ENCODE results near the gene THAP6.
"Not testable (repeated sequence)": the region's sequence is repeated elsewhere in the genome, so short reads cannot be mapped to it uniquely, and the experiment has no call there.

The THAP6 gene

GRCh38 chr4:75530556-75531322 lies 16.5 kb downstream of the THAP6 start:
- no peak overlapping the region for H2BK120ac ChIP-seq (ENCODE audit: insufficient read depth, low read length, poor library complexity)
- no peak overlapping the region for H4K12ac ChIP-seq (ENCODE audit: low read depth, low read length)
- no peak overlapping the region for H3K4ac ChIP-seq (ENCODE audit: low read depth, low read length)
- no peak overlapping the region for H3K18ac ChIP-seq (ENCODE audit: low read length)
- peaks cover 4% of the 10 kb centered on the region for H3K9me3 ChIP-seq (ENCODE audit: insufficient read depth, low read depth, low read length)
- H4K91ac ChIP-seq (ENCODE audit: low read depth, low read length), result no peak overlapping the region
- H3K14ac ChIP-seq (ENCODE audit: low read length), result no peak overlapping the region
- no peaks in the 10 kb centered on the region for H3K79me2 ChIP-seq (ENCODE audit: control insufficient read depth, insufficient read depth, low read length, poor library complexity)
- peaks cover 4 to 17% of the 10 kb centered on the region in 2 experiments for H3K36me3 ChIP-seq (ENCODE audit: control insufficient read depth in 1 of 2, insufficient read depth in 2 of 2, low read length in 2 of 2)
- no peak overlapping the region for H3K4me2 ChIP-seq (ENCODE audit: low read length)
- DNase-seq, result no peak
- H3K4me3 ChIP-seq (ENCODE audit: low read depth, low read length), result no peak overlapping the region
- no peak overlapping the region for H2AK5ac ChIP-seq (ENCODE audit: low read length)
- no peaks in the 10 kb centered on the region for H3K27me3 ChIP-seq (ENCODE audit: insufficient read depth, low read length)
- H3K9ac ChIP-seq (ENCODE audit: low read length), result no peak overlapping the region
- no peak overlapping the region for H2BK5ac ChIP-seq (ENCODE audit: low read depth, low read length, poor library complexity)
- no peaks in the 10 kb centered on the region for H3K79me1 ChIP-seq (ENCODE audit: low read length)
- no peaks in the 10 kb centered on the region for H3K4me1 ChIP-seq (ENCODE audit: control insufficient read depth in 1 of 2, insufficient read depth in 2 of 2, low read length in 2 of 2)
- no peak overlapping the region for H2AFZ ChIP-seq (ENCODE audit: insufficient read depth, low read length, poor library complexity)
- no peak overlapping the region for H3K27ac ChIP-seq (ENCODE audit: low read depth, low read length)
- no peak overlapping the region for H2BK12ac ChIP-seq (ENCODE audit: low read length)
- H4K8ac ChIP-seq (ENCODE audit: low read depth, low read length), result no peak overlapping the region
- no peak overlapping the region for H3K23ac ChIP-seq (ENCODE audit: low read length)
- WGBS (ENCODE audit: extremely low coverage, insufficient coverage, insufficient read length), result no CpG with 5 or more reads among the region's 2 CpGs

GRCh38 chr4:75531536-75532143 lies 17.4 kb downstream of the THAP6 start:
- H3K4me3 ChIP-seq (ENCODE audit: low read depth, low read length); H2BK5ac ChIP-seq (ENCODE audit: low read depth, low read length, poor library complexity); H4K12ac ChIP-seq (ENCODE audit: low read depth, low read length); H3K4ac ChIP-seq (ENCODE audit: low read depth, low read length); H3K27me3 ChIP-seq (ENCODE audit: insufficient read depth, low read length); H3K9ac ChIP-seq (ENCODE audit: low read length); H4K91ac ChIP-seq (ENCODE audit: low read depth, low read length); H3K9me3 ChIP-seq (ENCODE audit: insufficient read depth, low read depth, low read length); H4K8ac ChIP-seq (ENCODE audit: low read depth, low read length); H2AK5ac ChIP-seq (ENCODE audit: low read length); H3K4me2 ChIP-seq (ENCODE audit: low read length); H3K4me1 ChIP-seq (ENCODE audit: control insufficient read depth in 1 of 2, insufficient read depth in 2 of 2, low read length in 2 of 2); H3K79me2 ChIP-seq (ENCODE audit: control insufficient read depth, insufficient read depth, low read length, poor library complexity); DNase-seq; H2BK120ac ChIP-seq (ENCODE audit: insufficient read depth, low read length, poor library complexity); H2AFZ ChIP-seq (ENCODE audit: insufficient read depth, low read length, poor library complexity); H3K18ac ChIP-seq (ENCODE audit: low read length); H3K79me1 ChIP-seq (ENCODE audit: low read length); H3K27ac ChIP-seq (ENCODE audit: low read depth, low read length); H3K23ac ChIP-seq (ENCODE audit: low read length); H2BK12ac ChIP-seq (ENCODE audit: low read length); H3K14ac ChIP-seq (ENCODE audit: low read length): not testable (repeated sequence)
- peaks cover 4 to 17% of the 10 kb centered on the region in 2 experiments for H3K36me3 ChIP-seq (ENCODE audit: control insufficient read depth in 1 of 2, insufficient read depth in 2 of 2, low read length in 2 of 2)
- no CpG with 5 or more reads among the region's 7 CpGs for WGBS (ENCODE audit: extremely low coverage, insufficient coverage, insufficient read length)

GRCh38 chr4:75533339-75533887 lies 19.1 kb downstream of the THAP6 start:
- H3K4me1 ChIP-seq (ENCODE audit: control insufficient read depth in 1 of 2, insufficient read depth in 2 of 2, low read length in 2 of 2); H3K4ac ChIP-seq (ENCODE audit: low read depth, low read length); H3K79me1 ChIP-seq (ENCODE audit: low read length); H2BK12ac ChIP-seq (ENCODE audit: low read length); H2AK5ac ChIP-seq (ENCODE audit: low read length); H3K4me2 ChIP-seq (ENCODE audit: low read length); H3K18ac ChIP-seq (ENCODE audit: low read length); H4K12ac ChIP-seq (ENCODE audit: low read depth, low read length); DNase-seq; H3K9ac ChIP-seq (ENCODE audit: low read length); H2BK5ac ChIP-seq (ENCODE audit: low read depth, low read length, poor library complexity); H3K27ac ChIP-seq (ENCODE audit: low read depth, low read length); H4K8ac ChIP-seq (ENCODE audit: low read depth, low read length); H3K9me3 ChIP-seq (ENCODE audit: insufficient read depth, low read depth, low read length); H3K4me3 ChIP-seq (ENCODE audit: low read depth, low read length); H2BK120ac ChIP-seq (ENCODE audit: insufficient read depth, low read length, poor library complexity); H4K91ac ChIP-seq (ENCODE audit: low read depth, low read length); H3K23ac ChIP-seq (ENCODE audit: low read length); H3K27me3 ChIP-seq (ENCODE audit: insufficient read depth, low read length); H2AFZ ChIP-seq (ENCODE audit: insufficient read depth, low read length, poor library complexity); H3K14ac ChIP-seq (ENCODE audit: low read length); H3K79me2 ChIP-seq (ENCODE audit: control insufficient read depth, insufficient read depth, low read length, poor library complexity): not testable (repeated sequence)
- H3K36me3 ChIP-seq (ENCODE audit: control insufficient read depth in 1 of 2, insufficient read depth in 2 of 2, low read length in 2 of 2), result peaks cover 4 to 17% of the 10 kb centered on the region in 2 experiments
- no CpG with 5 or more reads among the region's 4 CpGs for WGBS (ENCODE audit: extremely low coverage, insufficient coverage, insufficient read length)

- H4K12ac ChIP-seq (ENCODE audit: low read depth, low read length); H2BK12ac ChIP-seq (ENCODE audit: low read length); H3K4me3 ChIP-seq (ENCODE audit: low read depth, low read length); H3K79me1 ChIP-seq (ENCODE audit: low read length); H2AFZ ChIP-seq (ENCODE audit: insufficient read depth, low read length, poor library complexity); H4K8ac ChIP-seq (ENCODE audit: low read depth, low read length); H3K18ac ChIP-seq (ENCODE audit: low read length); H3K27me3 ChIP-seq (ENCODE audit: insufficient read depth, low read length); H3K79me2 ChIP-seq (ENCODE audit: control insufficient read depth, insufficient read depth, low read length, poor library complexity); DNase-seq; H3K4ac ChIP-seq (ENCODE audit: low read depth, low read length); H3K4me1 ChIP-seq (ENCODE audit: control insufficient read depth in 1 of 2, insufficient read depth in 2 of 2, low read length in 2 of 2); H3K9me3 ChIP-seq (ENCODE audit: insufficient read depth, low read depth, low read length); H3K14ac ChIP-seq (ENCODE audit: low read length); H3K23ac ChIP-seq (ENCODE audit: low read length); H4K91ac ChIP-seq (ENCODE audit: low read depth, low read length); H2BK120ac ChIP-seq (ENCODE audit: insufficient read depth, low read length, poor library complexity); H3K27ac ChIP-seq (ENCODE audit: low read depth, low read length); H3K4me2 ChIP-seq (ENCODE audit: low read length); H2AK5ac ChIP-seq (ENCODE audit: low read length); H3K9ac ChIP-seq (ENCODE audit: low read length); H2BK5ac ChIP-seq (ENCODE audit: low read depth, low read length, poor library complexity): not testable (repeated sequence)
- H3K36me3 ChIP-seq (ENCODE audit: control insufficient read depth in 1 of 2, insufficient read depth in 2 of 2, low read length in 2 of 2), result peaks cover 4 to 17% of the 10 kb centered on the region in 2 experiments
Observed at GRCh38 chr4:75533926-75534325, 19.7 kb downstream of the THAP6 start.
